Epithelial cell of proximal tubule (primary cell): ENCODE results near the gene PRMT7. TPM values are rescaled to one million over a fixed set of nuclear protein-coding genes. Genes with fewer than 3 reads are reported as not detected.

Source experiments
- DNase-seq: peaks from one replicate; pipeline ENCODE4 v3.0.0-alpha.2; 2011; ENCODE audit warnings: low read depth
- H3K4me3 ChIP-seq: 2 replicates; pipeline ENCODE4 v1.5.1; 2011; ENCODE audit warnings: low read depth, mild to moderate bottlenecking, low read length
- total RNA-seq: library from RNA; depleted of rRNA; stranded (reverse); fragments of >200 nt; gene quantifications from 2 replicates; pipeline ENCODE4 v1.2.3, GENCODE V29; 2015
- TF ChIP-seq, protein P1 (sequence below): conservative IDR thresholded peaks from 2 replicates; pipeline ENCODE4 v1.5.1; 2012; ENCODE audit warnings: low read depth, mild to moderate bottlenecking, low read length

PRMT7 gene
- total RNA-seq, 1 donor from 2014 or later, result 32.1 TPM

GRCh38 chr16:68276223-68276622 is 34.6 kb upstream of the PRMT7 start:
- no peak overlapping the region for H3K4me3 ChIP-seq
- no peak for DNase-seq
- TF ChIP-seq, protein P1, sequence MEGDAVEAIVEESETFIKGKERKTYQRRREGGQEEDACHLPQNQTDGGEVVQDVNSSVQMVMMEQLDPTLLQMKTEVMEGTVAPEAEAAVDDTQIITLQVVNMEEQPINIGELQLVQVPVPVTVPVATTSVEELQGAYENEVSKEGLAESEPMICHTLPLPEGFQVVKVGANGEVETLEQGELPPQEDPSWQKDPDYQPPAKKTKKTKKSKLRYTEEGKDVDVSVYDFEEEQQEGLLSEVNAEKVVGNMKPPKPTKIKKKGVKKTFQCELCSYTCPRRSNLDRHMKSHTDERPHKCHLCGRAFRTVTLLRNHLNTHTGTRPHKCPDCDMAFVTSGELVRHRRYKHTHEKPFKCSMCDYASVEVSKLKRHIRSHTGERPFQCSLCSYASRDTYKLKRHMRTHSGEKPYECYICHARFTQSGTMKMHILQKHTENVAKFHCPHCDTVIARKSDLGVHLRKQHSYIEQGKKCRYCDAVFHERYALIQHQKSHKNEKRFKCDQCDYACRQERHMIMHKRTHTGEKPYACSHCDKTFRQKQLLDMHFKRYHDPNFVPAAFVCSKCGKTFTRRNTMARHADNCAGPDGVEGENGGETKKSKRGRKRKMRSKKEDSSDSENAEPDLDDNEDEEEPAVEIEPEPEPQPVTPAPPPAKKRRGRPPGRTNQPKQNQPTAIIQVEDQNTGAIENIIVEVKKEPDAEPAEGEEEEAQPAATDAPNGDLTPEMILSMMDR, result no peak

- TF ChIP-seq, protein P1, result no peak
- H3K4me3 ChIP-seq, result no peak overlapping the region
- DNase-seq, result no peak
Observed at GRCh38 chr16:68279726-68280558, 30.9 kb upstream of the PRMT7 start.

DNA sequence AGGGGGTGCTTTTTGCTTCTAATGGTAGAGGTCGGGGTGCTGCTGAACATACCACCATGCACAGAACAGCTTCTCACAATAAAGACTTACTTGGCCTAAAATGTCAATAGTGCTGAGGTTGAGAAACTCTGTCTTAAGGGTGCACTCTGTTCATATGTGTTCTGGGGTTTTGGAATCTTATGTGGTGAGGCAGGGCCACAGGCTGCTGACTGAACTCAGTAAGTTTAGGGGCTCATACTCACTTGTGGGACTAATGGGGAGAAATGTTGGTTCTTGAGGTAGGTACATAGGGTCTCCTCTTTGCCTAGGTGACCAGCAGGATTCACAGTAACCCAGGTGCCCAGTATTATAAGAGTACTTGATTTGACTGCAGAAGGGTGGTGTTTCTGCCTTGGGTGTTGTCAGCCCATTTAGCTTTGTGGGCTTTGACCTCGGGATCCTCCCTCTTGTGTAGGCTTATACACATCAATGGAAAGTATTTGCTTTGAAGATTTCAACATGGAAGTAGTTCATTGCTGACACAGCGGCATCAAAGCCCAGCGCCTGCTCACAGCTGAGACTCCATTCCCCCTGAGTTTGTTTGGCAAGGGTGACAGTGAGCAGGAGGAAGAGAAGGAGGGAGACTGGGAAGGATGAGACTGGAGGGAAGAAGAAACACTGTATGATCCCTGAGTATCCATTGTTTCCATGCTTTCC is 29.3 kb upstream of the PRMT7 start:
- DNase-seq, result no peak
- TF ChIP-seq, protein P1, result no peak
- H3K4me3 ChIP-seq, result no peak overlapping the region

- H3K4me3 ChIP-seq, result no peak overlapping the region
- TF ChIP-seq, protein P1, result no peak
- DNase-seq, result no peak
Observed at GRCh38 chr16:68282064-68282452, 28.8 kb upstream of the PRMT7 start.

DNA sequence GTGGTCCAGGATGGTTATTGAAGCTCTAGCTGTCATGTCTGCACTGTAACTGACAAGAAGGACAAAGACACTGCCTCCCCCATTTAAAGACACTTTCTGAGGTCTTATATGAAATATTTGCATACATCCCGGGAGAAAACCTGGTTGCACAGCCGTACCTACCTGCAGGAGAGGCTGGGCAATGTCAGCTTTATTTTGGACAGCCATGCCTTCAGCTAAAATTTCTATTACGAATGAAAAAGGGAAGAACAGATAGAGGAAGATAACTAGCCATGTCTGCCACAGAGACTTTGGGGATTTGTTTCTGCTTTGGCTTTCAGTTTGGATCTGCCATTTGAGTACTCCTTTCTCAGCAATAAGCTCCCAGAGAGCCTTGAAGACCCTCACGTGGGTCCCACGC is 27.5 kb upstream of the PRMT7 start:
- TF ChIP-seq, protein P1, result no peak
- DNase-seq, result no peak
- no peak overlapping the region for H3K4me3 ChIP-seq

DNA sequence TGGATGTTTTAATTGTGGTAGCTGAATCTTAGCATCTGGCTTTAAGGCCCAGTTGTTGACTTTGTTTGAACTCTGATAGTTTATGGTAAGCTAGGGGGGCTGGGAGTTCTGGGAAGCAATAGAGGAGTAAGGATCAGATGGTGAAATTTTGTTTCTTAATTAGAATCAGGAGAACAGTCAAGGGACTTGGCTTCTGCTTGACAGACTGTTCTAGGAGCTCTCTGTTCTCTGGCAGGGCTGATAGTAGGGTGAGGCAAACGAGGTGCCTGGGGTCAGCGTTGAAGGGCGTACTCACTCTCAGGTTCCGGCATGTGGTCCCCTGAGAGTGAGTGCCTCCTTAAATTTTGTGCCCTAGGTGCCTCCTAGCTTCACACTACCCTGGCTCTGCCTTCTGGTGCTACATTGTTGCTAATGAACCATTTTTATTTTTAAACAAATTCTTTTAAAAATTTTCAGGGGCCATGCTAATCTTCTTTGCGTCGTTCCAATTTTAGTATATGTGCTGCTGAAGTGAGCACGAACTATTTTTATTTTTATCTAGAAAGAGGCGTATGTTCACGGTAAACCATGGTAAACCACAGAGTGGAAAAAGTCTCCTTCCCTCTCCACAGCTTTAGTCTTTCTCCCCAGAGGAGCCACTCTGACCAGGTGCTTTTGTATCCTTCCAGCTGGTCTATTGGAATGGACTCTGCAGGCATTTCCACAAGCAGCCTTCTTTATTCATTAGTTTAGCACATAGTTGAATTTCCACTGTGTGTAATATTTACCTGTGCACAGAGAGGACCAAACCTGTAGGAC is 26.8 kb upstream of the PRMT7 start:
- DNase-seq, result no peak
- no peak overlapping the region for H3K4me3 ChIP-seq
- TF ChIP-seq, protein P1, result no peak
